ENCODE measurements around the gene RETREG2. TPM values are rescaled to one million over a fixed set of nuclear protein-coding genes. Genes with fewer than 3 reads are reported as not detected.

RETREG2 gene
- total RNA-seq, 1 experiment from 2014 or later = 59.5 TPM

DNA sequence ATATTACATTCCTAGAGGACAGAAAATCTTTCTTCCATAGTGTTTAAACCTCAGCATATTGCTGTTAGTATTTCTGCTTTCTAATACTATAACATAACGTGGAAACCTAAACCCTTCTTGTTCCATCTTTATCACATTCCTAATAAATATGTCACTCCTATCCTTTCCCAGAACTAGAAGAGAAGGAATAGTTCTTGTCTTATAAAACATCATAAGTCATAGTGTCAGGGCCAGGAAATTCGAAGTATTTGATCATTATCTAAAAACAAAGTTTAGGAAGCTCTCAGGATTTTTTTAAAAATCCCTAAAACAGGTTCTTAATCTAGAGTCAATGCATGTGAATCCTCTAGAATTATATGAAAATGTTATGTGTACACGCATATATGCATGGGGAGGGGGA is 19.5 kb upstream of the RETREG2 start:
- H3K27ac Mint-ChIP-seq (ENCODE audit: unreplicated experiment) = no peak overlapping the region
- POLR2A ChIA-PET = no interaction called here
- intact Hi-C loops (cut with micrococcal nuclease; ENCODE audit: unreplicated experiment) = no loop called here
- CTCF ChIA-PET = interaction anchor here (0.8 to 2.3 kb wide), 3 partner anchors 100 to 141 kb away, joined by 3 to 10 read pairs (median 3); no protein-coding TSS in a partner anchor
- H3K4me3 ChIP-seq (ENCODE audit: low read depth, low read length) = no peak overlapping the region
- H3K36me3 Mint-ChIP-seq (ENCODE audit: insufficient read depth, unreplicated experiment) = peaks cover 18% of the 10 kb centered on the region
- H3K4me3 Mint-ChIP-seq (ENCODE audit: unreplicated experiment) = no peak overlapping the region
- no peak for DNase-seq
- no TSS peak for BruUV-seq (replicated peaks)
- H3K9me3 ChIP-seq = no peaks in the 10 kb centered on the region
- H3K27me3 Mint-ChIP-seq (ENCODE audit: insufficient read depth, unreplicated experiment) = no peaks in the 10 kb centered on the region
- H3K36me3 ChIP-seq (ENCODE audit: control insufficient read depth, insufficient read depth, low read length) = peaks cover 1% of the 10 kb centered on the region; the same call in 1 of the 2 replicates
- H3K27me3 ChIP-seq (replicated peaks; ENCODE audit: control insufficient read depth, insufficient read depth, low read length) = no peaks in the 10 kb centered on the region
- H3K4me1 Mint-ChIP-seq (ENCODE audit: low read depth, unreplicated experiment) = peaks cover 14% of the 10 kb centered on the region
- H3K4me1 ChIP-seq = peaks cover 11% of the 10 kb centered on the region; the same call in 1 of the 2 replicates
- no peak for TF ChIP-seq CTCF (IDR thresholded peaks at IDR 0.05; ENCODE audit: insufficient read depth in 1 of 2, low read depth in 1 of 2, low read length in 1 of 2, severe bottlenecking in 1 of 2, unreplicated experiment in 1 of 2)
- no peaks in the 10 kb centered on the region for H3K9me3 Mint-ChIP-seq (ENCODE audit: unreplicated experiment)

DNA sequence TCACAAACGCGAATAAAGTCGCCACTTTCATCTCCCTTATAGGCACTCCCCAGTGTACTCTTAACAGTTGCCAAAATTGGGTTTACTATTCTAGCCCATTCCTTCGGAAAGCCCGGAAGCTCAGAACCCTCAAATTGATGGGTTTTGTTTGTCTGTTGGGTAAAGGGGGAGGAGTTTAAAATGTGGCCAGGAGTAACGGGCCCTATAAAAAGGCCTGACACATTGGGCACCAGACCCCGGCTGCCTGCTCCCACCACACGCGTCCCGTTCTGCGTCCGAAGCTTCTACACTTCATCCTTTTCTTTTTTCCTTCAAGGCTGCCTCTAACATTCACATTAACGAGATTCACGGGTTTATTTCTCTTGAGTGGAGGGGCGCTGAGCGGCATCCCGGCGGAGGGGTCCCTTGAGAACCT is 18.3 kb upstream of the RETREG2 start:
- no peak for DNase-seq
- TF ChIP-seq CTCF (IDR thresholded peaks at IDR 0.05; ENCODE audit: insufficient read depth in 1 of 2, low read depth in 1 of 2, low read length in 1 of 2, severe bottlenecking in 1 of 2, unreplicated experiment in 1 of 2) = no peak
- Mint-ChIP-seq H3K27ac (ENCODE audit: unreplicated experiment) (peak overlapping the region; percentile 84), H3K4me3 (ENCODE audit: unreplicated experiment) (peak overlapping the region; percentile 78), H3K9me3 (ENCODE audit: unreplicated experiment) (no peaks in the 10 kb centered on the region), H3K36me3 (ENCODE audit: insufficient read depth, unreplicated experiment) (peaks cover 18% of the 10 kb centered on the region), H3K27me3 (ENCODE audit: insufficient read depth, unreplicated experiment) (no peaks in the 10 kb centered on the region), H3K4me1 (ENCODE audit: low read depth, unreplicated experiment) (peaks cover 14% of the 10 kb centered on the region)
- Histone ChIP-seq H3K36me3 (ENCODE audit: control insufficient read depth, insufficient read depth, low read length) (peaks cover 1% of the 10 kb centered on the region; the same call in 1 of the 2 replicates), H3K4me3 (ENCODE audit: low read depth, low read length) (peak overlapping the region; percentile 73), H3K4me1 (peaks cover 11% of the 10 kb centered on the region; the same call in 1 of the 2 replicates), H3K9me3 (no peaks in the 10 kb centered on the region), H3K27me3 (replicated peaks; ENCODE audit: control insufficient read depth, insufficient read depth, low read length) (no peaks in the 10 kb centered on the region)
- intact Hi-C loops (cut with micrococcal nuclease; ENCODE audit: unreplicated experiment) = loop anchor here (1.0 to 2.0 kb wide), 10 partner anchors 11 to 193 kb away; partner anchors contain the start of genes ABCB6, ANKZF1, ATG9A and CNPPD1
- CTCF ChIA-PET = interaction anchor here (0.7 to 2.3 kb wide), 5 partner anchors 87 to 370 kb away, joined by 3 to 10 read pairs (median 4); no protein-coding TSS in a partner anchor
- TSS peak; percentile 27 for BruUV-seq (replicated peaks)
- POLR2A ChIA-PET = interaction anchor here (0.6 kb wide), 1 partner anchor 157 kb away, joined by 3 read pairs; no protein-coding TSS in a partner anchor

DNA sequence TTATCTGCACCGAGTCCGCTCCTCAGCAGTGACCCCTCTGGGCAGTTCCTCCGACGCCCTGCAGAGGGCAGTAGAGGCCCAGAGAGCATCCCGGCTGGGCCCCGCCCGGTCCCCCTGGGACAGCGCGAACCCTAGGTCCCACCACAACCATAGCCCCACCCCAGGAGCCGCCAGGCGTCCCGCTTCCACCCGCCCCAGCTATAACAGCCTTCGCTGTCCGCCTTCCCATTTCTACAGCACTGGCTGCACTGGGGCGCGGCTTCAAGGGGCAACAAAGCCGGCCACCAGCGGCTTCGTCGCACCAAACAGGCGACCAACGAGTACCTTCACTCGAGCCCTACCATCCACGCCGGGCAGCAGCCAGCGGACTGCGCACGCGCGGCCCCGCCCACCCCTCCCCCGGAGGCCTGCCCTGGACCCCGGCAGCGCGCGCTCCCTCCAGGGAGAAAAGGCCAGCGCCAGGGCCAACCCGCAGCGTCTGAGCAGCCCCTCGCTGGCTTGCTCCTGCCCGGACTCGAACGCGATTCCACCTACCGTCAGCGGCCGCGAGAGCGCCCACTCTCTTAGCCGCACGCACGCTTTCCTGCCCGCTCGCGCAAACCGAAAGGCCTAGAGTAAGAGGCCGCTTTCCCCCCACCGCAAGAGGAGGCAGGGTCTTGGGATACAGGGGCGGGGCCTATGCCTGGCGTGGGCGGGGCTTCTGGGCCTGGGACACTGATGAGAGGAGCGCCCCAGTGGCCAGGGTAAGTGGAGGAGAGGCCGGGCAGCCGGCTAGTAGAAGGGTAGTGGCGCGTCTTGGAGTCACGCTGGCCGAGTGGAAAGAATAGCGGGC is 17.7 kb upstream of the RETREG2 start, which contains the start of gene NHEJ1:
NHEJ1 (minus strand) TSS at position 630 of the 832 bp plus-strand sequence. CDS start 2,453 bp downstream, outside the sequence.
- Histone ChIP-seq H3K36me3 (ENCODE audit: control insufficient read depth, insufficient read depth, low read length) (peaks cover 1% of the 10 kb centered on the region; the same call in 1 of the 2 replicates), H3K4me1 (peaks cover 11% of the 10 kb centered on the region; the same call in 1 of the 2 replicates), H3K4me3 (ENCODE audit: low read depth, low read length) (peak within 1 kb of the TSS; percentile 73), H3K9me3 (no peaks in the 10 kb centered on the region), H3K27me3 (replicated peaks; ENCODE audit: control insufficient read depth, insufficient read depth, low read length) (no peaks in the 10 kb centered on the region)
- Mint-ChIP-seq H3K4me3 (ENCODE audit: unreplicated experiment) (peak within 1 kb of the TSS; percentile 78), H3K36me3 (ENCODE audit: insufficient read depth, unreplicated experiment) (peaks cover 18% of the 10 kb centered on the region), H3K9me3 (ENCODE audit: unreplicated experiment) (no peaks in the 10 kb centered on the region), H3K4me1 (ENCODE audit: low read depth, unreplicated experiment) (peaks cover 14% of the 10 kb centered on the region), H3K27ac (ENCODE audit: unreplicated experiment) (peak within 1 kb of the TSS; percentile 84), H3K27me3 (ENCODE audit: insufficient read depth, unreplicated experiment) (no peaks in the 10 kb centered on the region)
- ChIA-PET POLR2A (interaction anchor here (0.6 kb wide), 1 partner anchor 158 kb away, joined by 3 read pairs; no protein-coding TSS in a partner anchor), CTCF (interaction anchor here (0.6 to 2.3 kb wide), 5 partner anchors 87 to 370 kb away, joined by 3 to 10 read pairs (median 4); partner anchors contain the start of gene DNPEP)
- no TSS peak for BruUV-seq (replicated peaks)
- intact Hi-C loops (cut with micrococcal nuclease; ENCODE audit: unreplicated experiment) = loop anchor here (1.0 to 2.0 kb wide), 10 partner anchors 10 to 192 kb away; partner anchors contain the start of genes ABCB6, ANKZF1, ATG9A and CNPPD1
- peak; percentile 98 for TF ChIP-seq CTCF (IDR thresholded peaks at IDR 0.05; ENCODE audit: insufficient read depth in 1 of 2, low read depth in 1 of 2, low read length in 1 of 2, severe bottlenecking in 1 of 2, unreplicated experiment in 1 of 2)
- DNase-seq = peak; percentile 97 to 98
